K562 (cell line): ENCODE results near the gene PGGHG. TPM values are rescaled to one million over a fixed set of nuclear protein-coding genes. Genes with fewer than 3 reads are reported as not detected.

Experiments
- ZNF175 ChIP-seq: fragments of 200-800 bp; sonication (Bioruptor generic); IDR thresholded peaks from 2 replicates; pipeline ENCODE4 v1.6.1; 2016; ENCODE audit warnings: low read depth, mild to moderate bottlenecking, missing genetic modification characterization, missing compliant biosample characterization
- polyA plus RNA-seq, 8 experiments: library from polyadenylated mRNA; depleted of rRNA in 4 of 8; stranded (reverse) in 5 of 8; unstranded in 3 of 8; fragments of >200 nt; fragmentation: Nextera tagmentation in 2 of 8; fragmentation: Illumina TruSeq in 1 of 8; extraction: Ambion mirVana in 2 of 8; extraction: Trizol in 1 of 8; gene quantifications; 2 replicates each; pipeline versions ENCODE4 v1.2.1 to v1.2.3, GENCODE V29; 2011 to 2014; ENCODE audit warnings: inconsistent platforms in 1 of 8, missing spikeins in 1 of 8
- total RNA-seq, 7 experiments: library from RNA; depleted of rRNA in 6 of 7; stranded (reverse); fragments of >200 nt in 6 of 7; fragmentation: Illumina TruSeq in 2 of 7; extraction: Trizol in 2 of 7; gene quantifications; 2 replicates each; pipeline versions ENCODE4 v1.2.1 to v1.2.3, GENCODE V29; 2011 to 2021; ENCODE audit warnings: low replicate concordance in 1 of 7
- TF ChIP-seq, protein P1 (sequence below): fragments of 450-650 bp; IDR thresholded peaks from 2 replicates; pipeline ENCODE4 v1.6.1; 2016; ENCODE audit warnings: mild to moderate bottlenecking, moderate library complexity

The PGGHG gene
- total and polyA plus RNA-seq, 9 of the 15 experiments (the other 6 are each of a cell fraction or from before 2014, with no cell fraction given): 0.38 to 85.1 (median 18.1) TPM

DNA sequence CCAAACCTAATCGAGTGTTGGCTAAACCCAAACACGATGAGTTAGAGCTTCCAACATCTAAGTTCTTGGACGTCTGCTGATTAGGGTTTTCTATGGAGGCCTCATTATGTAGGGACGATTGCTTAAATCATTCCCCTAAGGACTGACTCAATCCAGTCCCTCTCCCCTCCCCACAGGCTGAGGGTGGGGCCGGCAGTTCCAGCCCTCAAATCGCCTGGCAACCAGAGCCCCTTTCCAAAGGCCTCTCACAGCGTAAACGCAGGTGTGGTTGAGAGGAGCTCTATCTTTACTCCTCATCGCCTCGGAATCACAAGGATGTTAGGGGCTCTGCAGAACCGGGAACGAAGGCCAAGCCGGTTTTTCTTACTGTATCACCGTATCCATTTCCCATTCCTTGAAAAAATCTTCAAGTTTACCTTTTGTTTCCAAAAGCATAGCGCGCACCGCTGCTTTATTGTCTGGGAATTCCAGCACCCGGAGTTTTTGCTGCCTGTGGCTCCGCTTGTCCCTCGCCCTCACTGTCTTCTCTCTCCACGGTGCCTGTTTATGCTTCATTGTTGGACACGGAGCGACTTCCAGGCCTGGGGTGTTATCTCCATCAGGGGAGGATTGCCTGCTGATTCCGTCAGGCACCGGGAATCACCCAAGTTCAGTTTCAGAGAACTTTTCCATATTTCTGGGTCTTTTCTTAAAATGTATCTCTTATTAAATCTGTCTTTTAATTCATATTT, 45.5 kb downstream of the PGGHG start (continued):
- TF ChIP-seq, protein P1, sequence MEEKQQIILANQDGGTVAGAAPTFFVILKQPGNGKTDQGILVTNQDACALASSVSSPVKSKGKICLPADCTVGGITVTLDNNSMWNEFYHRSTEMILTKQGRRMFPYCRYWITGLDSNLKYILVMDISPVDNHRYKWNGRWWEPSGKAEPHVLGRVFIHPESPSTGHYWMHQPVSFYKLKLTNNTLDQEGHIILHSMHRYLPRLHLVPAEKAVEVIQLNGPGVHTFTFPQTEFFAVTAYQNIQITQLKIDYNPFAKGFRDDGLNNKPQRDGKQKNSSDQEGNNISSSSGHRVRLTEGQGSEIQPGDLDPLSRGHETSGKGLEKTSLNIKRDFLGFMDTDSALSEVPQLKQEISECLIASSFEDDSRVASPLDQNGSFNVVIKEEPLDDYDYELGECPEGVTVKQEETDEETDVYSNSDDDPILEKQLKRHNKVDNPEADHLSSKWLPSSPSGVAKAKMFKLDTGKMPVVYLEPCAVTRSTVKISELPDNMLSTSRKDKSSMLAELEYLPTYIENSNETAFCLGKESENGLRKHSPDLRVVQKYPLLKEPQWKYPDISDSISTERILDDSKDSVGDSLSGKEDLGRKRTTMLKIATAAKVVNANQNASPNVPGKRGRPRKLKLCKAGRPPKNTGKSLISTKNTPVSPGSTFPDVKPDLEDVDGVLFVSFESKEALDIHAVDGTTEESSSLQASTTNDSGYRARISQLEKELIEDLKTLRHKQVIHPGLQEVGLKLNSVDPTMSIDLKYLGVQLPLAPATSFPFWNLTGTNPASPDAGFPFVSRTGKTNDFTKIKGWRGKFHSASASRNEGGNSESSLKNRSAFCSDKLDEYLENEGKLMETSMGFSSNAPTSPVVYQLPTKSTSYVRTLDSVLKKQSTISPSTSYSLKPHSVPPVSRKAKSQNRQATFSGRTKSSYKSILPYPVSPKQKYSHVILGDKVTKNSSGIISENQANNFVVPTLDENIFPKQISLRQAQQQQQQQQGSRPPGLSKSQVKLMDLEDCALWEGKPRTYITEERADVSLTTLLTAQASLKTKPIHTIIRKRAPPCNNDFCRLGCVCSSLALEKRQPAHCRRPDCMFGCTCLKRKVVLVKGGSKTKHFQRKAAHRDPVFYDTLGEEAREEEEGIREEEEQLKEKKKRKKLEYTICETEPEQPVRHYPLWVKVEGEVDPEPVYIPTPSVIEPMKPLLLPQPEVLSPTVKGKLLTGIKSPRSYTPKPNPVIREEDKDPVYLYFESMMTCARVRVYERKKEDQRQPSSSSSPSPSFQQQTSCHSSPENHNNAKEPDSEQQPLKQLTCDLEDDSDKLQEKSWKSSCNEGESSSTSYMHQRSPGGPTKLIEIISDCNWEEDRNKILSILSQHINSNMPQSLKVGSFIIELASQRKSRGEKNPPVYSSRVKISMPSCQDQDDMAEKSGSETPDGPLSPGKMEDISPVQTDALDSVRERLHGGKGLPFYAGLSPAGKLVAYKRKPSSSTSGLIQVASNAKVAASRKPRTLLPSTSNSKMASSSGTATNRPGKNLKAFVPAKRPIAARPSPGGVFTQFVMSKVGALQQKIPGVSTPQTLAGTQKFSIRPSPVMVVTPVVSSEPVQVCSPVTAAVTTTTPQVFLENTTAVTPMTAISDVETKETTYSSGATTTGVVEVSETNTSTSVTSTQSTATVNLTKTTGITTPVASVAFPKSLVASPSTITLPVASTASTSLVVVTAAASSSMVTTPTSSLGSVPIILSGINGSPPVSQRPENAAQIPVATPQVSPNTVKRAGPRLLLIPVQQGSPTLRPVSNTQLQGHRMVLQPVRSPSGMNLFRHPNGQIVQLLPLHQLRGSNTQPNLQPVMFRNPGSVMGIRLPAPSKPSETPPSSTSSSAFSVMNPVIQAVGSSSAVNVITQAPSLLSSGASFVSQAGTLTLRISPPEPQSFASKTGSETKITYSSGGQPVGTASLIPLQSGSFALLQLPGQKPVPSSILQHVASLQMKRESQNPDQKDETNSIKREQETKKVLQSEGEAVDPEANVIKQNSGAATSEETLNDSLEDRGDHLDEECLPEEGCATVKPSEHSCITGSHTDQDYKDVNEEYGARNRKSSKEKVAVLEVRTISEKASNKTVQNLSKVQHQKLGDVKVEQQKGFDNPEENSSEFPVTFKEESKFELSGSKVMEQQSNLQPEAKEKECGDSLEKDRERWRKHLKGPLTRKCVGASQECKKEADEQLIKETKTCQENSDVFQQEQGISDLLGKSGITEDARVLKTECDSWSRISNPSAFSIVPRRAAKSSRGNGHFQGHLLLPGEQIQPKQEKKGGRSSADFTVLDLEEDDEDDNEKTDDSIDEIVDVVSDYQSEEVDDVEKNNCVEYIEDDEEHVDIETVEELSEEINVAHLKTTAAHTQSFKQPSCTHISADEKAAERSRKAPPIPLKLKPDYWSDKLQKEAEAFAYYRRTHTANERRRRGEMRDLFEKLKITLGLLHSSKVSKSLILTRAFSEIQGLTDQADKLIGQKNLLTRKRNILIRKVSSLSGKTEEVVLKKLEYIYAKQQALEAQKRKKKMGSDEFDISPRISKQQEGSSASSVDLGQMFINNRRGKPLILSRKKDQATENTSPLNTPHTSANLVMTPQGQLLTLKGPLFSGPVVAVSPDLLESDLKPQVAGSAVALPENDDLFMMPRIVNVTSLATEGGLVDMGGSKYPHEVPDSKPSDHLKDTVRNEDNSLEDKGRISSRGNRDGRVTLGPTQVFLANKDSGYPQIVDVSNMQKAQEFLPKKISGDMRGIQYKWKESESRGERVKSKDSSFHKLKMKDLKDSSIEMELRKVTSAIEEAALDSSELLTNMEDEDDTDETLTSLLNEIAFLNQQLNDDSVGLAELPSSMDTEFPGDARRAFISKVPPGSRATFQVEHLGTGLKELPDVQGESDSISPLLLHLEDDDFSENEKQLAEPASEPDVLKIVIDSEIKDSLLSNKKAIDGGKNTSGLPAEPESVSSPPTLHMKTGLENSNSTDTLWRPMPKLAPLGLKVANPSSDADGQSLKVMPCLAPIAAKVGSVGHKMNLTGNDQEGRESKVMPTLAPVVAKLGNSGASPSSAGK: peak; percentile 58
- 0 out of 2 replicates have a peak, but pooled peaks have one; percentile 13 for TF ChIP-seq ZNF175
- TF ChIP-seq, all 486 proteins: peak for 33
